ENCODE measurements around the gene NTSR1. TPM values are rescaled to one million over a fixed set of nuclear protein-coding genes. Genes with fewer than 3 reads are reported as not detected.

Gene NTSR1
- total and polyA plus RNA-seq, 2 of the 8 experiments (the other 6 are each of a cell fraction or from before 2014, with no cell fraction given) = 0.53 to 0.89 TPM

DNA sequence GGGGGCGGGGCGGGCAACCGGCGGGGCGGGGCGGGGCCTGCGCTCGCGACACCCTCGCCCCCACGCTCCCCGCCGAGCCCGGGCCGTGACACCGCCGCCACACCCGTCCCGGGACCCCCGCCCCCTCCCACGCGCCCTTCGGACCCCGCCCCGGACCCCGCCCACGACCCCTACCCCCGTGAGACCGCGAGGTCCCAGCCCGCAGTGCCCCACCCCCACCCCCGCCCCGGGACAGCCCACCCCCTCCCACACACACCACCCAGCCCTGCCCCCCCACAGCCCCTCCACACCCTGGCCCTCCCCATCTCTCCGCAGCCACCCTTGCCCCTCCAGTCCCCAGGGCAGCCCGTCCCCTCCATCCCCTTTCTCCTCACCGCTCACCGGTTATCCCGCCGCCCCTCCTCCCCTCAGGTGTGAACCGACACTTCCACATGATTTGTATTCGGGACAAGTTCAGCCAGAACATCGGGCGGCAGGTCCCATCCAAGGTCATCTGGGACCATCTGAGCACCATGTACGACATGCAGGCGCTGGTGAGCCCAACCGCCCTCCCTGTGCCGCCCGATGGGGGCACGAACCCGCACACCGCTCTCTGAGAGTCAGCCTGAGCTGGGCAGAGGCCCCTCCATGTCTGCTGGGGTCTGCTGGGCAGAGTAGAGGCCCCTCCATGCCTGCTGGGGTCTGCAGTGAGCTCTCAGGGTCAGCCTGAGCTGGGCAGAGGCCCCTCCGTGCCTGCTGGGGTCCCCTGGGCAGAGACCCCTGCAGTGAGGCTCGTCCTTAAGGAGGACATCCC, 88.3 kb downstream of the NTSR1 start (continued):
- TF ChIP-seq SUZ12 (IDR thresholded peaks at IDR 0.05; ENCODE audit: low read length) (no peak), RFX5 (IDR thresholded peaks at IDR 0.05; ENCODE audit: borderline replicate concordance, low read depth, low read length) (no peak)
